GM08714 (cell line): ENCODE measurements around the gene SIGMAR1.

Experiments used
- H3K4me3 ChIP-seq: fragments of 200-500 bp; sonication (Bioruptor generic); 2 replicates; pipeline ENCODE4 v1.5.1; 2014; ENCODE audit warnings: mild to moderate bottlenecking, low read length, inconsistent platforms
- ZNF274 ChIP-seq: IDR thresholded peaks from 2 replicates; pipeline ENCODE4 v1.6.1; 2012; ENCODE audit warnings: mild to moderate bottlenecking, low read depth, low read length

Gene SIGMAR1

GRCh38 chr9:34611251-34611810 lies 26.3 kb downstream of the SIGMAR1 start:
- TF ChIP-seq ZNF274: no peak
- H3K4me3 ChIP-seq: peak overlapping the region; percentile 77

- no peak overlapping the region for H3K4me3 ChIP-seq
Observed at GRCh38 chr9:34610434-34611206, 27.0 kb downstream of the SIGMAR1 start.

GRCh38 chr9:34607331-34607730 lies 30.3 kb downstream of the SIGMAR1 start:
- no peak overlapping the region for H3K4me3 ChIP-seq
- TF ChIP-seq ZNF274: no peak

More at GRCh38 chr9:34610434-34611206, 27.0 kb downstream of the SIGMAR1 start:
- TF ChIP-seq ZNF274: no peak

- TF ChIP-seq ZNF274: no peak
- H3K4me3 ChIP-seq: no peak overlapping the region
Observed at GRCh38 chr9:34606905-34607304, 30.7 kb downstream of the SIGMAR1 start.

- no peak overlapping the region for H3K4me3 ChIP-seq
- no peak for TF ChIP-seq ZNF274
Observed at GRCh38 chr9:34606190-34606589, 31.4 kb downstream of the SIGMAR1 start.

- no peak overlapping the region for H3K4me3 ChIP-seq
- no peak for TF ChIP-seq ZNF274
Observed at GRCh38 chr9:34603610-34604231, 33.9 kb downstream of the SIGMAR1 start.

GRCh38 chr9:34601937-34602573 lies 35.5 kb downstream of the SIGMAR1 start:
- no peak overlapping the region for H3K4me3 ChIP-seq
- TF ChIP-seq ZNF274: no peak

- TF ChIP-seq ZNF274: no peak
Observed at GRCh38 chr9:34600908-34601307, 36.7 kb downstream of the SIGMAR1 start.

GRCh38 chr9:34599546-34599945 lies 38.0 kb downstream of the SIGMAR1 start:
- no peak for TF ChIP-seq ZNF274
- H3K4me3 ChIP-seq: no peak overlapping the region

More at GRCh38 chr9:34600908-34601307, 36.7 kb downstream of the SIGMAR1 start:
- no peak overlapping the region for H3K4me3 ChIP-seq

GRCh38 chr9:34594177-34594576 lies 43.4 kb downstream of the SIGMAR1 start:
- TF ChIP-seq ZNF274: no peak
- no peak overlapping the region for H3K4me3 ChIP-seq

GRCh38 chr9:34592895-34593601 lies 44.5 kb downstream of the SIGMAR1 start:
- TF ChIP-seq ZNF274: no peak
- H3K4me3 ChIP-seq: no peak overlapping the region

GRCh38 chr9:34591917-34592866 lies 45.4 kb downstream of the SIGMAR1 start:
- TF ChIP-seq ZNF274: no peak

GRCh38 chr9:34591248-34591916 lies 46.2 kb downstream of the SIGMAR1 start:
- TF ChIP-seq ZNF274: no peak
- no peak overlapping the region for H3K4me3 ChIP-seq

More at GRCh38 chr9:34591917-34592866, 45.4 kb downstream of the SIGMAR1 start:
- no peak overlapping the region for H3K4me3 ChIP-seq
